Measurements from ENCODE around the gene CCDC85A.

DNA sequence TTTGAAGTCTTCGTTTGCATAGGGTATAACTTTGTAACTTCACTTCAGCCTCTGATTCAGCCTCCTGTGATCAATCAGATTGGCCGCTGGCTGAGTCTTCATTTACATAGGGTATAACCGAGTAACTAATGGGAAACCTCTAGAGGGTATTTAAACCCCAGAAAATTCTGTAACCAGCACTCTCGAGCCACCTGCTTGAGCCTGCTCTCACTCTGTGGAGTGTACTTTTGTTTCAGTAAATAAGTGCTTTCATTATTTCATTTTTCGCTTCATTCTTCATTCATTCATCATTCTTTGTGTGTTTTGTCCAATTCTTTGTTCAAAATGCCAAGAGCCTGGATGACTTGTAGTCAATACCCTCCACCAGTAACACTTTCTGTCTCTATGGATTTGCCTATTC, 56.4 kb downstream of the CCDC85A start:
- TF ChIP-seq, protein P1, sequence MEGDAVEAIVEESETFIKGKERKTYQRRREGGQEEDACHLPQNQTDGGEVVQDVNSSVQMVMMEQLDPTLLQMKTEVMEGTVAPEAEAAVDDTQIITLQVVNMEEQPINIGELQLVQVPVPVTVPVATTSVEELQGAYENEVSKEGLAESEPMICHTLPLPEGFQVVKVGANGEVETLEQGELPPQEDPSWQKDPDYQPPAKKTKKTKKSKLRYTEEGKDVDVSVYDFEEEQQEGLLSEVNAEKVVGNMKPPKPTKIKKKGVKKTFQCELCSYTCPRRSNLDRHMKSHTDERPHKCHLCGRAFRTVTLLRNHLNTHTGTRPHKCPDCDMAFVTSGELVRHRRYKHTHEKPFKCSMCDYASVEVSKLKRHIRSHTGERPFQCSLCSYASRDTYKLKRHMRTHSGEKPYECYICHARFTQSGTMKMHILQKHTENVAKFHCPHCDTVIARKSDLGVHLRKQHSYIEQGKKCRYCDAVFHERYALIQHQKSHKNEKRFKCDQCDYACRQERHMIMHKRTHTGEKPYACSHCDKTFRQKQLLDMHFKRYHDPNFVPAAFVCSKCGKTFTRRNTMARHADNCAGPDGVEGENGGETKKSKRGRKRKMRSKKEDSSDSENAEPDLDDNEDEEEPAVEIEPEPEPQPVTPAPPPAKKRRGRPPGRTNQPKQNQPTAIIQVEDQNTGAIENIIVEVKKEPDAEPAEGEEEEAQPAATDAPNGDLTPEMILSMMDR (IDR thresholded peaks at IDR 0.05; ENCODE audit: poor library complexity, severe bottlenecking) = no peak
- no peak for TF ChIP-seq RAD21 (conservative IDR thresholded peaks at IDR 0.05)
- TF ChIP-seq EZH2 (IDR thresholded peaks at IDR 0.05; ENCODE audit: borderline replicate concordance, insufficient read depth, low read length, poor library complexity, severe bottlenecking) = no peak
- no peak for TF ChIP-seq POLR2AphosphoS5 (IDR thresholded peaks at IDR 0.05)
- no peak for TF ChIP-seq SMC3 (conservative IDR thresholded peaks at IDR 0.05; ENCODE audit: poor library complexity)
- TF ChIP-seq TAF1 (IDR thresholded peaks at IDR 0.05; ENCODE audit: low read depth) = no peak
- no peak for TF ChIP-seq MXI1 (conservative IDR thresholded peaks at IDR 0.05; ENCODE audit: poor library complexity, severe bottlenecking)
- TF ChIP-seq, protein P2, sequence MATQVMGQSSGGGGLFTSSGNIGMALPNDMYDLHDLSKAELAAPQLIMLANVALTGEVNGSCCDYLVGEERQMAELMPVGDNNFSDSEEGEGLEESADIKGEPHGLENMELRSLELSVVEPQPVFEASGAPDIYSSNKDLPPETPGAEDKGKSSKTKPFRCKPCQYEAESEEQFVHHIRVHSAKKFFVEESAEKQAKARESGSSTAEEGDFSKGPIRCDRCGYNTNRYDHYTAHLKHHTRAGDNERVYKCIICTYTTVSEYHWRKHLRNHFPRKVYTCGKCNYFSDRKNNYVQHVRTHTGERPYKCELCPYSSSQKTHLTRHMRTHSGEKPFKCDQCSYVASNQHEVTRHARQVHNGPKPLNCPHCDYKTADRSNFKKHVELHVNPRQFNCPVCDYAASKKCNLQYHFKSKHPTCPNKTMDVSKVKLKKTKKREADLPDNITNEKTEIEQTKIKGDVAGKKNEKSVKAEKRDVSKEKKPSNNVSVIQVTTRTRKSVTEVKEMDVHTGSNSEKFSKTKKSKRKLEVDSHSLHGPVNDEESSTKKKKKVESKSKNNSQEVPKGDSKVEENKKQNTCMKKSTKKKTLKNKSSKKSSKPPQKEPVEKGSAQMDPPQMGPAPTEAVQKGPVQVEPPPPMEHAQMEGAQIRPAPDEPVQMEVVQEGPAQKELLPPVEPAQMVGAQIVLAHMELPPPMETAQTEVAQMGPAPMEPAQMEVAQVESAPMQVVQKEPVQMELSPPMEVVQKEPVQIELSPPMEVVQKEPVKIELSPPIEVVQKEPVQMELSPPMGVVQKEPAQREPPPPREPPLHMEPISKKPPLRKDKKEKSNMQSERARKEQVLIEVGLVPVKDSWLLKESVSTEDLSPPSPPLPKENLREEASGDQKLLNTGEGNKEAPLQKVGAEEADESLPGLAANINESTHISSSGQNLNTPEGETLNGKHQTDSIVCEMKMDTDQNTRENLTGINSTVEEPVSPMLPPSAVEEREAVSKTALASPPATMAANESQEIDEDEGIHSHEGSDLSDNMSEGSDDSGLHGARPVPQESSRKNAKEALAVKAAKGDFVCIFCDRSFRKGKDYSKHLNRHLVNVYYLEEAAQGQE (IDR thresholded peaks at IDR 0.05; ENCODE audit: borderline replicate concordance) = no peak
- no peak for TF ChIP-seq EP300 (conservative IDR thresholded peaks at IDR 0.05; ENCODE audit: poor library complexity, severe bottlenecking)
